Measurements from ENCODE around the gene UBQLNL.

UBQLNL gene

GRCh38 chr11:5516599-5516998 lies at the start of gene UBQLNL:
Gene UBQLNL (minus strand): TSS chr11:5516699. CDS start chr11:5516441, 258 bp downstream.
- DNase-seq, result no peak

GRCh38 chr11:5564259-5565019 lies 47.9 kb upstream of the UBQLNL start:
- DNase-seq, result no peak

- DNase-seq, result no peak
These were observed 41.3 kb upstream of the UBQLNL start for GRCh38 chr11:5557751-5558150.

- DNase-seq, result no peak
These were observed 40.2 kb upstream of the UBQLNL start for GRCh38 chr11:5556596-5557188.

GRCh38 chr11:5553343-5553742 lies 36.8 kb upstream of the UBQLNL start:
- DNase-seq, result no peak

- no peak for DNase-seq
These were observed 34.1 kb upstream of the UBQLNL start for GRCh38 chr11:5550440-5551095.

GRCh38 chr11:5548440-5548839 lies 31.9 kb upstream of the UBQLNL start, which contains the start of gene OR52H1:
Gene OR52H1 (minus strand): TSS chr11:5548540. CDS start chr11:5545505, 3,035 bp downstream.
- DNase-seq, result no peak

GRCh38 chr11:5547982-5548381 lies 31.5 kb upstream of the UBQLNL start:
- DNase-seq, result no peak

- no peak for DNase-seq
These were observed 30.0 kb upstream of the UBQLNL start for GRCh38 chr11:5546457-5546856.

- DNase-seq, result no peak
These were observed 24.9 kb upstream of the UBQLNL start for GRCh38 chr11:5541427-5541826.

- no peak for DNase-seq
These were observed 20.0 kb upstream of the UBQLNL start for GRCh38 chr11:5536482-5536881.

GRCh38 chr11:5534046-5534445 lies 17.5 kb upstream of the UBQLNL start:
- DNase-seq, result no peak

GRCh38 chr11:5531053-5531831 lies 14.7 kb upstream of the UBQLNL start:
- no peak for DNase-seq

- DNase-seq, result no peak
These were observed 12.0 kb upstream of the UBQLNL start for GRCh38 chr11:5528495-5528894.

GRCh38 chr11:5527716-5528115 lies 11.2 kb upstream of the UBQLNL start:
- DNase-seq, result no peak

- DNase-seq, result no peak
These were observed 8.3 kb upstream of the UBQLNL start for GRCh38 chr11:5524756-5525155.

- DNase-seq, result no peak
These were observed 5.8 kb upstream of the UBQLNL start for GRCh38 chr11:5522308-5522707.

GRCh38 chr11:5521540-5521939 lies 5.0 kb upstream of the UBQLNL start:
- no peak for DNase-seq

- DNase-seq, result no peak
These were observed 1.7 kb downstream of the UBQLNL start for GRCh38 chr11:5514841-5515240.

GRCh38 chr11:5509803-5510202 lies 6.7 kb downstream of the UBQLNL start, which contains the start of gene UBQLN3:
Gene UBQLN3 (minus strand): TSS chr11:5509957. CDS start chr11:5509558, 399 bp downstream.
- no peak for DNase-seq

- no peak for DNase-seq
These were observed 7.9 kb downstream of the UBQLNL start for GRCh38 chr11:5508605-5509004.

- DNase-seq, result peak; percentile 88
These were observed 8.6 kb downstream of the UBQLNL start for GRCh38 chr11:5507933-5508305.

Data from NCI-H82 (cell line).